Sigmoid colon (tissue), 3 donors: ENCODE measurements around the gene SRCIN1.

Source experiments
- POLR2A ChIP-seq, 2 donors: fragments of 450-650 bp; IDR thresholded peaks; one replicate each; pipeline ENCODE4 v1.6.1; 2016; ENCODE audit warnings: antibody characterized with exemption in 2 of 2, mild to moderate bottlenecking in 2 of 2, moderate library complexity in 2 of 2
- TF ChIP-seq, protein P1 (sequence below), 4 experiments: fragments of 450-650 bp in 3 of 4; fragments of 200-600 bp in 1 of 4; IDR thresholded peaks; one replicate each; pipeline ENCODE4 v1.5.1; 2016 to 2019; ENCODE audit warnings: antibody characterized with exemption in 4 of 4, mild to moderate bottlenecking in 3 of 4, moderate library complexity in 2 of 4

DNA sequence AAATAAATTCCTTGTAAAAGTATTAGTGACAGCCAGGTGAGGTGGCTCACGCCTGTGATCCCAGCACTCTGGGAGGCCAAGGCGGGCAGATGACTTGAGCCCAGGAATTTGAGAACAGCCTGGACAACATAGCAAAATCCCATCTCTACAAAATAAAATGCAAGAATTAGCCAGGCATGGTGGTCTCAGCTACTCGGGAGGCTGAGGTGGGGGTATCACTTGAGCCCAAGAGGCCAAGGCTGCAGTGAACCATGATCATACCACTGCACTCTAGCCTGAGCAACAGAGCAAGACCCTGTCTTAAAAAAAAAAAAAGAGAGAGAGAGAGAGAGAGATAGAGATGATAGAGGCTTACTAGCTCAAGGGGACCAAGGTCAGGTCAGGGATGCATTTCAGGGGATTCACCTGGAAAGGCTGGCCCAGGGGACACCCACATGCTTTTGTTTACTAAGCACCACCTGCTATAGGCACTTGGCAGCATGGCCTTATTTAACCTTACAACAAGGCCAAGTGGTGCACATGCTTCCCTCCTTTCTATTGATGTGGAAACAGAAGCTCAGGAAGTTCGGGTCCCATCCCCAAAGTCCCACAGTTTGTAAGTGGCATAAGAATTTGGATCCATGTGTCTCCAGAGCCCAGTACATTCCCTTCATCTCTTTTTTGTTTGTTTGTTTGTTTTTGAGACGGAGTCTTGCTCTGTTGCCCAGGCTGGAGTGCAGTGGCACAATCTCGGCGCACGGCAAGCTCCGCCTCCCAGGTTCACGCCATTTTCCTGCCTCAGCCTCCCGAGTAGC lies 12.4 kb upstream of the SRCIN1 start:
- TF ChIP-seq, protein P1, sequence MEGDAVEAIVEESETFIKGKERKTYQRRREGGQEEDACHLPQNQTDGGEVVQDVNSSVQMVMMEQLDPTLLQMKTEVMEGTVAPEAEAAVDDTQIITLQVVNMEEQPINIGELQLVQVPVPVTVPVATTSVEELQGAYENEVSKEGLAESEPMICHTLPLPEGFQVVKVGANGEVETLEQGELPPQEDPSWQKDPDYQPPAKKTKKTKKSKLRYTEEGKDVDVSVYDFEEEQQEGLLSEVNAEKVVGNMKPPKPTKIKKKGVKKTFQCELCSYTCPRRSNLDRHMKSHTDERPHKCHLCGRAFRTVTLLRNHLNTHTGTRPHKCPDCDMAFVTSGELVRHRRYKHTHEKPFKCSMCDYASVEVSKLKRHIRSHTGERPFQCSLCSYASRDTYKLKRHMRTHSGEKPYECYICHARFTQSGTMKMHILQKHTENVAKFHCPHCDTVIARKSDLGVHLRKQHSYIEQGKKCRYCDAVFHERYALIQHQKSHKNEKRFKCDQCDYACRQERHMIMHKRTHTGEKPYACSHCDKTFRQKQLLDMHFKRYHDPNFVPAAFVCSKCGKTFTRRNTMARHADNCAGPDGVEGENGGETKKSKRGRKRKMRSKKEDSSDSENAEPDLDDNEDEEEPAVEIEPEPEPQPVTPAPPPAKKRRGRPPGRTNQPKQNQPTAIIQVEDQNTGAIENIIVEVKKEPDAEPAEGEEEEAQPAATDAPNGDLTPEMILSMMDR (IDR thresholded peaks at IDR 0.05): no peak
- TF ChIP-seq POLR2A (IDR thresholded peaks at IDR 0.05): no peak
